ENCODE results near the gene BAIAP3. TPM values are rescaled to one million over a fixed set of nuclear protein-coding genes. Genes with fewer than 3 reads are reported as not detected.

BAIAP3 gene
- total RNA-seq, 6 donors from 2014 or later = 3.2 to 57.6 (median 11.5) TPM

- TF ChIP-seq POLR2AphosphoS5 (IDR thresholded peaks at IDR 0.05) (no peak), CTCF (IDR thresholded peaks at IDR 0.05) (no peak), POLR2A (IDR thresholded peaks at IDR 0.05) (no peak), EP300 (IDR thresholded peaks at IDR 0.05) (no peak)
- Histone ChIP-seq H3K4me3 (no peak overlapping the region), H3K9me3 (no peaks in the 10 kb centered on the region), H3K4me1 (peaks cover 20 to 36% (median 28%) of the 10 kb centered on the region in 4 donors), H3K27me3 (no peaks in the 10 kb centered on the region), H3K36me3 (peaks cover 0 to 31% (median 22%) of the 10 kb centered on the region in 4 donors), H3K27ac (no peak overlapping the region)
- ATAC-seq (ENCODE audit: low FRiP score in 2 of 2) (no peak), DNase-seq (peak in 1 of 2 donors; percentile 72)
- 75 to 89% methylated on average over 17 to 32 of the region's 34 CpGs for WGBS, 2 donors
Observed at GRCh38 chr16:1346422-1347285, 13.2 kb downstream of the BAIAP3 start.

- peaks cover 19 to 38% (median 26%) of the 10 kb centered on the region in 4 donors for H3K4me1 ChIP-seq
- no peak overlapping the region for H3K27ac ChIP-seq
- H3K36me3 ChIP-seq = peaks cover 0 to 31% (median 22%) of the 10 kb centered on the region in 4 donors
- no peak for ATAC-seq (ENCODE audit: low FRiP score in 2 of 2)
- TF ChIP-seq CTCF (IDR thresholded peaks at IDR 0.05) (no peak), EP300 (IDR thresholded peaks at IDR 0.05) (no peak), POLR2A (IDR thresholded peaks at IDR 0.05) (no peak), POLR2AphosphoS5 (IDR thresholded peaks at IDR 0.05) (no peak)
- H3K27me3 ChIP-seq = no peaks in the 10 kb centered on the region
- DNase-seq = peak in 1 of 2 donors; percentile 70
- 90 to 91% methylated on average over 27 to 31 of the region's 31 CpGs for WGBS, 2 donors
- no peaks in the 10 kb centered on the region for H3K9me3 ChIP-seq
- no peak overlapping the region for H3K4me3 ChIP-seq
Observed at GRCh38 chr16:1347286-1347855, 13.9 kb downstream of the BAIAP3 start.

- ATAC-seq (ENCODE audit: low FRiP score in 2 of 2) (no peak), DNase-seq (peak in 1 of 2 donors; percentile 86)
- H3K4me3 ChIP-seq = no peak overlapping the region
- peaks cover 19 to 38% (median 27%) of the 10 kb centered on the region in 4 donors for H3K4me1 ChIP-seq
- H3K27ac ChIP-seq = no peak overlapping the region
- H3K9me3 ChIP-seq = no peaks in the 10 kb centered on the region
- H3K36me3 ChIP-seq = peaks cover 0 to 31% (median 22%) of the 10 kb centered on the region in 4 donors
- no peak for TF ChIP-seq POLR2AphosphoS5 (IDR thresholded peaks at IDR 0.05)
- no peak for TF ChIP-seq CTCF (IDR thresholded peaks at IDR 0.05)
- TF ChIP-seq POLR2A (IDR thresholded peaks at IDR 0.05) = no peak
- TF ChIP-seq EP300 (IDR thresholded peaks at IDR 0.05) = no peak
- WGBS, 2 donors = 90 to 91% methylated on average over 22 to 27 of the region's 29 CpGs
- H3K27me3 ChIP-seq = no peaks in the 10 kb centered on the region
Observed at GRCh38 chr16:1347962-1348361, 14.5 kb downstream of the BAIAP3 start.

- ATAC-seq (ENCODE audit: low FRiP score in 2 of 2) (no peak), DNase-seq (peak in 1 of 2 donors; percentile 82)
- peaks cover 20 to 38% (median 28%) of the 10 kb centered on the region in 4 donors for H3K4me1 ChIP-seq
- H3K36me3 ChIP-seq = peaks cover 0 to 31% (median 22%) of the 10 kb centered on the region in 4 donors
- H3K9me3 ChIP-seq = no peaks in the 10 kb centered on the region
- H3K27me3 ChIP-seq = no peaks in the 10 kb centered on the region
- no peak for TF ChIP-seq CTCF (IDR thresholded peaks at IDR 0.05)
- TF ChIP-seq POLR2AphosphoS5 (IDR thresholded peaks at IDR 0.05) = no peak
- TF ChIP-seq POLR2A (IDR thresholded peaks at IDR 0.05) = no peak
- no peak for TF ChIP-seq EP300 (IDR thresholded peaks at IDR 0.05)
- 89% methylated on average over 12 of the region's 15 CpGs; no CpG with 5 or more reads in 1 of the 2 donors for WGBS, 2 donors
- H3K27ac ChIP-seq = no peak overlapping the region
- H3K4me3 ChIP-seq = no peak overlapping the region
Observed at GRCh38 chr16:1348441-1348840, 15.0 kb downstream of the BAIAP3 start.
